ENCODE results near the gene DHCR7.

DNA sequence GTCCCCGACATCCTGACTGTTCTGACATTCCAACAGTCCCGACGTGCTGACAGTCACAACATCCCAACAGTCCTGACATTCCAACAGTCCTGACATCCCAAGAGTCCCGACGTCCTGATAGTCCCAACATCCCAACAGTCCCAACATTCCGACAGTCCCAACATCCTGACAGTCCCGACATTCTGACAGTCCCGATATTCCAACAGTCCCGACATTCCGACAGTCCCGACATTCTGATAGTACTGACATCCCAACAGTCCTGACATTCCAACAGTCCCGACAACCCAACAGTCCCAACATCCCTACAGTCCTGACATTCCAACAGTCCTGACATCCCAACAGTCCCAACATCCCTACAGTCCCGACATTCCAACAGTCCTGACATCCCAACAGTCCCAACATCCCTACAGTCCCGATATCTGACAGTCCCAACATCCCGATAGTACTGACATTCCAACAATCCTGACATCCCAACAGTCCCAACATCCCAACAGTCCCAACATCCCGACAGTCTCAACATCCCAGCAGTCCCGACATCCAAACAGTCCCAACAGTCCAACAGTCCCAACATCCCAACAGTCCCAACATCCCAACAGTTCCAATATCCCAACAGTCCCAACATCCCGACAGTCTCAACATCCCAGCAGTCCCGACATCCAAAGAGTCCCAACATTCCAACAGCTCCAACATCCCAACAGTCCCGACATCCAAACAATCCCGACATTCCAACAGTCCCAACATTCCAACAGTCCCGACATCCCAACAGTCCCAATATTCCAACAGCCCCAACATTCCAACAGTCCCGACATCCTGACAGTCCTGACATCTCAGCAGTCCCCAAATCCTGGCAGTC is 60.2 kb downstream of the DHCR7 start:
- TF ChIP-seq, protein P1, sequence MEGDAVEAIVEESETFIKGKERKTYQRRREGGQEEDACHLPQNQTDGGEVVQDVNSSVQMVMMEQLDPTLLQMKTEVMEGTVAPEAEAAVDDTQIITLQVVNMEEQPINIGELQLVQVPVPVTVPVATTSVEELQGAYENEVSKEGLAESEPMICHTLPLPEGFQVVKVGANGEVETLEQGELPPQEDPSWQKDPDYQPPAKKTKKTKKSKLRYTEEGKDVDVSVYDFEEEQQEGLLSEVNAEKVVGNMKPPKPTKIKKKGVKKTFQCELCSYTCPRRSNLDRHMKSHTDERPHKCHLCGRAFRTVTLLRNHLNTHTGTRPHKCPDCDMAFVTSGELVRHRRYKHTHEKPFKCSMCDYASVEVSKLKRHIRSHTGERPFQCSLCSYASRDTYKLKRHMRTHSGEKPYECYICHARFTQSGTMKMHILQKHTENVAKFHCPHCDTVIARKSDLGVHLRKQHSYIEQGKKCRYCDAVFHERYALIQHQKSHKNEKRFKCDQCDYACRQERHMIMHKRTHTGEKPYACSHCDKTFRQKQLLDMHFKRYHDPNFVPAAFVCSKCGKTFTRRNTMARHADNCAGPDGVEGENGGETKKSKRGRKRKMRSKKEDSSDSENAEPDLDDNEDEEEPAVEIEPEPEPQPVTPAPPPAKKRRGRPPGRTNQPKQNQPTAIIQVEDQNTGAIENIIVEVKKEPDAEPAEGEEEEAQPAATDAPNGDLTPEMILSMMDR (IDR thresholded peaks at IDR 0.05): no peak
- no peak for TF ChIP-seq POLR2A (IDR thresholded peaks at IDR 0.05)
